Endothelial cell of umbilical vein (primary cell): ENCODE measurements around the gene PLD1. TPM values are rescaled to one million over a fixed set of nuclear protein-coding genes. Genes with fewer than 3 reads are reported as not detected.

Experiments
- BruUV-seq: library from RNA; stranded (reverse); fragments of 400-500 nt; replicated peaks from 2 replicates; lab custom pipeline; 2021; lab: Mats Ljungman, UMichigan
- CTCF ChIA-PET: fragments of 300-600, 350-600 bp; sonication (Branson Sonifier 250); formaldehyde crosslinking; loops from one replicate; lab custom pipeline; 2021; ENCODE audit warnings: antibody characterized with exemption, inconsistent platforms; lab: Charles Lee
- POLR2A ChIA-PET: fragments of 300-600, 350-600 bp; sonication (Branson Sonifier 250); formaldehyde crosslinking; loops from one replicate; lab custom pipeline; 2021; ENCODE audit warnings: antibody characterized with exemption, inconsistent platforms; lab: Charles Lee
- DNase-seq: peaks from one replicate; pipeline ENCODE4 v3.0.0-alpha.2; 2011; ENCODE audit warnings: low read depth, low spot score
- FAIRE-seq: peaks from 2 replicates; lab custom pipeline; 2011; peaks lifted over from hg19 to GRCh38; lab: Jason Lieb, UNC
- H2AFZ ChIP-seq: 2 replicates; pipeline ENCODE4 v1.6.0; 2012; ENCODE audit warnings: low read depth, low read length, control low read depth, inconsistent platforms
- H3K27ac ChIP-seq: 2 replicates; pipeline ENCODE4 v1.5.1; 2011; ENCODE audit warnings: low read depth, mild to moderate bottlenecking, control low read depth, low read length, moderate library complexity; ENCODE audit not compliant: insufficient read depth
- H3K27me3 ChIP-seq, 2 experiments: 2 replicates each; pipeline versions ENCODE4 v1.6.0 to v1.6.1; 2011; ENCODE audit warnings: low read length in 2 of 2, mixed read lengths in 1 of 2; ENCODE audit not compliant: control insufficient read depth in 2 of 2, insufficient read depth in 2 of 2
- H3K36me3 ChIP-seq, 2 experiments: 2 replicates in 1 of 2; 3 replicates in 1 of 2; pipeline ENCODE4 v1.5.1; 2011; ENCODE audit warnings: low read length in 2 of 2, mild to moderate bottlenecking in 1 of 2, moderate library complexity in 1 of 2; ENCODE audit not compliant: control insufficient read depth in 2 of 2, insufficient read depth in 2 of 2; ENCODE audit errors: extremely low read depth in 1 of 2
- H3K4me1 ChIP-seq: 3 replicates; pipeline ENCODE4 v1.5.1; 2011; ENCODE audit warnings: mild to moderate bottlenecking, low read length; ENCODE audit not compliant: control insufficient read depth, insufficient read depth; ENCODE audit errors: extremely low read depth
- H3K4me2 ChIP-seq: 2 replicates; pipeline ENCODE4 v1.6.1; 2011; ENCODE audit warnings: low read length, control low read depth, mixed read lengths; ENCODE audit not compliant: insufficient read depth
- H3K4me3 ChIP-seq, 3 experiments: fragments of 200-600 bp in 1 of 3; sonication (generic), shearing (Covaris generic) in 1 of 3; replicated peaks in 1 of 3; 2 replicates each; pipeline ENCODE4 v1.5.1; 2011 to 2016; ENCODE audit warnings: control low read depth in 3 of 3, low read length in 3 of 3, mild to moderate bottlenecking in 2 of 3, inconsistent platforms in 1 of 3, low read depth in 1 of 3, moderate library complexity in 1 of 3; ENCODE audit not compliant: insufficient read depth in 1 of 3
- H3K79me2 ChIP-seq: 2 replicates; pipeline ENCODE4 v1.6.0; 2012; ENCODE audit warnings: low read length, inconsistent platforms; ENCODE audit not compliant: control insufficient read depth, insufficient read depth
- H3K9ac ChIP-seq: replicated peaks from 2 replicates; pipeline ENCODE3; 2011; ENCODE audit warnings: low read length, control low read depth; ENCODE audit not compliant: insufficient read depth; ENCODE audit errors: extremely low read depth
- H3K9me1 ChIP-seq: replicated peaks from 3 replicates; pipeline ENCODE4 v1.6.0; 2011; ENCODE audit warnings: mild to moderate bottlenecking, low read length; ENCODE audit not compliant: control insufficient read depth, insufficient read depth; ENCODE audit errors: extremely low read depth
- H3K9me3 ChIP-seq: replicated peaks from 2 replicates; pipeline ENCODE4 v1.5.1; 2012; ENCODE audit warnings: low read length, inconsistent platforms; ENCODE audit not compliant: control insufficient read depth, insufficient read depth
- H4K20me1 ChIP-seq: replicated peaks from 2 replicates; pipeline ENCODE3; 2011; ENCODE audit warnings: mild to moderate bottlenecking, low read length; ENCODE audit not compliant: control insufficient read depth, insufficient read depth; ENCODE audit errors: extremely low read depth
- EZH2 ChIP-seq: IDR thresholded peaks from 2 replicates; pipeline ENCODE4 v1.6.1; 2012; ENCODE audit warnings: borderline replicate concordance, low read depth, mild to moderate bottlenecking, moderate library complexity, low read length, inconsistent platforms; ENCODE audit not compliant: severe bottlenecking
- FOS ChIP-seq: IDR thresholded peaks from 2 replicates; pipeline ENCODE4 v1.6.1; 2011; ENCODE audit warnings: mild to moderate bottlenecking, low read length, moderate library complexity, borderline replicate concordance; ENCODE audit not compliant: insufficient read depth
- GATA2 ChIP-seq: IDR thresholded peaks from 2 replicates; pipeline ENCODE4 v1.7.0; 2011; ENCODE audit warnings: low read depth, mild to moderate bottlenecking, moderate library complexity, mixed read lengths, low read length; ENCODE audit not compliant: insufficient read length, insufficient read depth
- JUN ChIP-seq: IDR thresholded peaks from 2 replicates; pipeline ENCODE4 v1.6.1; 2011; ENCODE audit warnings: borderline replicate concordance, low read depth; ENCODE audit not compliant: insufficient read length, insufficient read depth
- dilution Hi-C: fragments of 300-500 bp; cut with MboI; formaldehyde crosslinking; loops from one replicate; pipeline ENCODE4 v1.15.0; 2019; ENCODE audit warnings: low sequenced_read_pairs; ENCODE audit not compliant: extremely low pct_ligation_motif_present
- intact Hi-C: fragments of 100-400 bp; cut with micrococcal nuclease; formaldehyde crosslinking; loops from one replicate; pipeline ENCODE4 v1.10.0; 2022
- polyA plus RNA-seq, 4 experiments: library from polyadenylated mRNA; depleted of rRNA in 3 of 4; stranded (reverse) in 3 of 4; unstranded in 1 of 4; fragments of >200 nt; gene quantifications; 2 replicates each; pipeline versions ENCODE4 v1.2.1 to v1.2.3, GENCODE V29; 2011 to 2012; ENCODE audit warnings: missing spikeins in 1 of 4
- total RNA-seq: library from RNA; stranded (reverse); gene quantifications from 2 replicates; pipeline ENCODE4 v1.2.3, GENCODE V29; 2021
- TF ChIP-seq, protein P1 (sequence below): IDR thresholded peaks from 2 replicates; pipeline ENCODE4 v1.6.1; 2011; ENCODE audit not compliant: insufficient read depth, insufficient read length
- TF ChIP-seq, protein P2 (sequence below), 2 donors: IDR thresholded peaks; 1 replicate in 1 of 2; 2 replicates in 1 of 2; pipeline ENCODE4 v1.5.1; 2011; ENCODE audit warnings: low read length in 2 of 2, mild to moderate bottlenecking in 2 of 2, moderate library complexity in 2 of 2, control low read depth in 1 of 2, inconsistent platforms in 1 of 2, low read depth in 1 of 2; ENCODE audit not compliant: insufficient read depth in 1 of 2; ENCODE audit errors: extremely low read depth in 1 of 2

The PLD1 gene
- total and polyA plus RNA-seq, 2 donors (not counting 3 experiments of a cell fraction or from before 2014, with no cell fraction given): 42.0 to 108 TPM

DNA sequence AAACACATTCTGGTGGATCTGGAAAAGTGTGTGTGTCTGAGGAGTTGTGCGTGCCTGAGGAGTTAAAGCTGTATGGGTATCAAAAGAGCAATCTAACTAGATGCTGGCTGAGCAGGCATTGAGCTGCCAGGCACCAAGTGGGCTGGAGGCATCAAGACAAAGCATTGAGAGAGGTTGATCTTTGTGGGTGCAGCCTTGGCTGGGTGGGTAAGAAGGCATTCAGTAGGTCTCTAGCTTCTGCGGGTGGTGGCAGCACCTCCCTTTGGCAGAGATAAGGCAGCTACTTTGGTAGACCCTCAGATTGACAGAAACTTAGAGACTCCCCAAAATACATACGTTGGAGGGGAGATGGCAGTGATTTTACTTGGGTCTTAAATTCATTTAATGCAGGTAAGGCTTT lies 17.1 kb upstream of the PLD1 start:
- Histone ChIP-seq H3K9me3 (no peaks in the 10 kb centered on the region), H3K36me3 (no peaks in the 10 kb centered on the region), H3K9ac (no peak overlapping the region), H3K4me1 (peaks cover 40% of the 10 kb centered on the region), H3K27ac (no peak overlapping the region), H2AFZ (no peak overlapping the region), H3K27me3 (no peaks in the 10 kb centered on the region), H3K4me2 (no peak overlapping the region), H3K79me2 (no peaks in the 10 kb centered on the region), H3K9me1 (no peaks in the 10 kb centered on the region), H4K20me1 (no peaks in the 10 kb centered on the region), H3K4me3 (no peak overlapping the region)
- ChIA-PET CTCF (interaction anchor here (0.7 to 3.3 kb wide), 3 partner anchors 17 to 55 kb away, joined by 3 to 24 read pairs (median 3); partner anchors contain the start of gene PLD1), POLR2A (no interaction called here)
- dilution Hi-C loops (no loop called here), intact Hi-C loops (no loop called here)
- TF ChIP-seq EZH2 (no peak), FOS (no peak), JUN (no peak), GATA2 (no peak)
- TF ChIP-seq, protein P1, sequence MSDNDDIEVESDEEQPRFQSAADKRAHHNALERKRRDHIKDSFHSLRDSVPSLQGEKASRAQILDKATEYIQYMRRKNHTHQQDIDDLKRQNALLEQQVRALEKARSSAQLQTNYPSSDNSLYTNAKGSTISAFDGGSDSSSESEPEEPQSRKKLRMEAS: no peak
- TF ChIP-seq, protein P2, sequence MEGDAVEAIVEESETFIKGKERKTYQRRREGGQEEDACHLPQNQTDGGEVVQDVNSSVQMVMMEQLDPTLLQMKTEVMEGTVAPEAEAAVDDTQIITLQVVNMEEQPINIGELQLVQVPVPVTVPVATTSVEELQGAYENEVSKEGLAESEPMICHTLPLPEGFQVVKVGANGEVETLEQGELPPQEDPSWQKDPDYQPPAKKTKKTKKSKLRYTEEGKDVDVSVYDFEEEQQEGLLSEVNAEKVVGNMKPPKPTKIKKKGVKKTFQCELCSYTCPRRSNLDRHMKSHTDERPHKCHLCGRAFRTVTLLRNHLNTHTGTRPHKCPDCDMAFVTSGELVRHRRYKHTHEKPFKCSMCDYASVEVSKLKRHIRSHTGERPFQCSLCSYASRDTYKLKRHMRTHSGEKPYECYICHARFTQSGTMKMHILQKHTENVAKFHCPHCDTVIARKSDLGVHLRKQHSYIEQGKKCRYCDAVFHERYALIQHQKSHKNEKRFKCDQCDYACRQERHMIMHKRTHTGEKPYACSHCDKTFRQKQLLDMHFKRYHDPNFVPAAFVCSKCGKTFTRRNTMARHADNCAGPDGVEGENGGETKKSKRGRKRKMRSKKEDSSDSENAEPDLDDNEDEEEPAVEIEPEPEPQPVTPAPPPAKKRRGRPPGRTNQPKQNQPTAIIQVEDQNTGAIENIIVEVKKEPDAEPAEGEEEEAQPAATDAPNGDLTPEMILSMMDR (IDR thresholded peaks at IDR 0.05; ENCODE audit: extremely low read depth in 1 of 2, insufficient read depth in 1 of 2, low read depth in 1 of 2, low read length in 2 of 2): no peak
- FAIRE-seq (no peak), DNase-seq (no peak)
- no TSS peak for BruUV-seq
